KOPT-K1 (cell line): ENCODE measurements around the gene TMCO2.
A peak's percentile ranks its signal among the peaks of the same experiment; 100 is the strongest.

Source experiments
- H3K27ac ChIP-seq: fragments of 200-600 bp; sonication (generic); 2 replicates; pipeline ENCODE4 v1.5.1; 2016; ENCODE audit warnings: antibody characterized with exemption, mild to moderate bottlenecking, low read depth, low read length; ENCODE audit not compliant: poor library complexity, severe bottlenecking
- H3K36me3 ChIP-seq: fragments of 200-600 bp; sonication (generic); 2 replicates; pipeline ENCODE4 v1.5.1; 2017; ENCODE audit warnings: antibody characterized with exemption, mild to moderate bottlenecking, low read length, moderate library complexity; ENCODE audit not compliant: insufficient read depth
- H3K9me3 ChIP-seq: fragments of 200-600 bp; sonication (generic); 2 replicates; pipeline ENCODE4 v1.5.1; 2017; ENCODE audit warnings: antibody characterized with exemption, low read length, mild to moderate bottlenecking; ENCODE audit not compliant: insufficient read depth, poor library complexity, severe bottlenecking

The TMCO2 gene

GRCh38 chr1:40245686-40246085, 2.1 kb upstream of the TMCO2 start:
- Histone ChIP-seq H3K9me3 (no peaks in the 10 kb centered on the region), H3K27ac (no peak overlapping the region), H3K36me3 (no peaks in the 10 kb centered on the region)

DNA sequence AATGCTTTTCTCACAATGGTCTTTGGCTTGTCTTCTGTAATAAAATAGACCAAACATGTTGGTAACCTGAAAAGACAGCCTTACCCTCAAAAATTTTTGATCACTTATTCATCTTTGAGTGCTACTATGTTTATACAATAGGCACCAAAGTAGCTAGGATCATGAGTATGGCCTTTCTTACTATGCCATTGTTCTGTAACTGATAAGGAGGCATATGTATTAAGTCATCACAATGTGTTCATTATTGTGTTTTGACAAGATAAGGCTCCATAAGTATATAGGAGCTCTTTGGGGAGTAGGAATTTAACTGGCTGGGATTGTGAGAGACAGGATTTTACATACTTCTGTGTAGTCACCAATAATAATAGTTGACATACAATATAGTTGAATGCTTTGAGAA, 675 bp downstream of the TMCO2 start:
- H3K27ac ChIP-seq: no peak overlapping the region
- no peaks in the 10 kb centered on the region for H3K9me3 ChIP-seq
- no peaks in the 10 kb centered on the region for H3K36me3 ChIP-seq

DNA sequence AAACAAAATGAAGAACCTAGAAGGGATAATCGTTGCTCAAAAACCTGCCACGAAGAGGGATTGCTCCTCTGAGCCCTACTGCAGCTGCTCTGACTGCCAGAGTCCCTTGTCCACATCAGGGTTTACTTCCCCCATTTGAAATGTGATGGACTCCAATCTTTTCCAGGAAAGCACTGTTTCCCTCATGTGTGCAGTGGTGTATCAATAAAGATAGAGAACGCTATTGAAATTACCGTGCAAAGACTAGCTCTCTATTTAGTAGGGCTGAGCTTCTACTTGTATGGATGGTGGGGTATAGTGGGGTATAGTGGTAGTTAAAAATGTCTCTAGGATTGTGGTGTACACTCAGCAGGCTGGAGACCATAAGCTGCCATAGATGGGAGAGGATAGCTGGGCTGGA, 3.7 kb downstream of the TMCO2 start:
- Histone ChIP-seq H3K9me3 (no peaks in the 10 kb centered on the region), H3K36me3 (no peaks in the 10 kb centered on the region), H3K27ac (no peak overlapping the region)

DNA sequence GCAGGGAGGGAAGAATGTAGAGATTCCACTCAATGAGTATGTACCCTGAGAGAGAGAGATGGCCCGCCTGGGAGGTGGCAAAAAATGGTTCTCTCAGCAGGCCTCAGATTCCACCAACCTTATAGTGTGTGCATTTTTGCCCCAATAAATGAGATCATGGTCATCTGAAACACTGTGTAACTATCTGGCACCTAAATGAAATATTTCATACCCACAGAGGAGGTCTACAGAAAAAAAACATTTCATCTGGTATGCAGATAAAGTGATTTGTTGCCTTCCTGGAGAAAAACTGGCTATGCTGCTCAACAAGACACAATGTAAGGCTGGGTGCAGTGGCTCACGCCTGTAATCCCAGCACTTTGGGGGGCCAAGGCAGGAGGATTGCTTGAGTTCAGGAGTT, 4.9 kb downstream of the TMCO2 start:
- Histone ChIP-seq H3K9me3 (no peaks in the 10 kb centered on the region), H3K36me3 (no peaks in the 10 kb centered on the region), H3K27ac (no peak overlapping the region)

DNA sequence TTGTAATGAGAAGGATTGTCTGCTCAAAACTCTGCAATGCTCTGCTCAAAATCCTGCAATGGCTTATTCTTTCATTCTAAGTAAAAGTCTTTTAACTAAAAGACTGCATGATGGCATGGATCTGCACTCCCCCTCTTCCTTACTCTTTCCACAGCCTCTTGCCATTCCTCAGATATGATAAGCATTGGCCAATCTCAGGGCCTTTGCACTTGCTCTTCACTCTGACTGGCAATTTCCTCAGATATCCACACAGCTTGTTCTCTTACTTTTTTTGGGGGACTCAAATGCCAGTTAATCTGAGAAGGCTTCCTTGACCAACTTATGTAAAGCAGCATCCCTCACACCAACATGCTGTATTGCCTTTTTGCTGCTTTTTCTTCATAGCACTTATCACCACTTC, 7.5 kb downstream of the TMCO2 start:
- H3K27ac ChIP-seq: no peak overlapping the region
- peaks cover 7% of the 10 kb centered on the region for H3K36me3 ChIP-seq
- no peaks in the 10 kb centered on the region for H3K9me3 ChIP-seq

GRCh38 chr1:40256401-40257084, 8.8 kb downstream of the TMCO2 start:
- no peaks in the 10 kb centered on the region for H3K9me3 ChIP-seq
- peak overlapping the region; percentile 93 for H3K27ac ChIP-seq
- peaks cover 20% of the 10 kb centered on the region for H3K36me3 ChIP-seq

DNA sequence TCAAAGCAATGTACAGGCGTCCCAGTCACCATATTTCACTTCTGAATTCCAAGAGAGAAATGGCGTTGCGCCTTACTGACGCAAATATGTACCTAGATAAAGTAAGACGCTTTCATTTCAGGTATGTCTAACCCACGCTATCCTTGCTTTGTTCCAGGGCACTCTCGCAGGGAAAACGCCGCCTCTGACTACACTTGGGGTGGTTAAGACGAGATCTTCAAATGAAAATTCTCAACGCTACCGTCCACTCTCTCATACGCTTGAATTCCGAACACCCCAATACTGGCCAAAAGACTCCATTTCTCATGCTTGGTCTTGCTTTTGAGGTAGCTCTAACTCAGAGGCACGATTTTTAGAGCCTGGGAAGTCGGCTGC, 9.6 kb downstream of the TMCO2 start:
- H3K36me3 ChIP-seq: peaks cover 28% of the 10 kb centered on the region
- H3K9me3 ChIP-seq: no peaks in the 10 kb centered on the region
- H3K27ac ChIP-seq: peak overlapping the region; percentile 93

GRCh38 chr1:40257688-40258444, 10.1 kb downstream of the TMCO2 start, which contains the start of gene ZMPSTE24:
TSS of gene ZMPSTE24 (plus strand) at chr1:40258236. CDS start at chr1:40258272, 36 bp downstream.
- H3K27ac ChIP-seq: peak within 1 kb of the TSS; percentile 93
- no peaks in the 10 kb centered on the region for H3K9me3 ChIP-seq
- H3K36me3 ChIP-seq: peaks cover 33% of the 10 kb centered on the region

GRCh38 chr1:40258445-40258769, 10.7 kb downstream of the TMCO2 start:
- Histone ChIP-seq H3K27ac (peak overlapping the region; percentile 93), H3K9me3 (no peaks in the 10 kb centered on the region), H3K36me3 (peaks cover 39% of the 10 kb centered on the region)

- Histone ChIP-seq H3K36me3 (peaks cover 93% of the 10 kb centered on the region), H3K9me3 (no peaks in the 10 kb centered on the region), H3K27ac (no peak overlapping the region)
Measured at GRCh38 chr1:40264354-40264781, 16.6 kb downstream of the TMCO2 start.

GRCh38 chr1:40265298-40265697, 17.6 kb downstream of the TMCO2 start:
- Histone ChIP-seq H3K36me3 (peaks cover 95% of the 10 kb centered on the region), H3K27ac (no peak overlapping the region), H3K9me3 (no peaks in the 10 kb centered on the region)

GRCh38 chr1:40265919-40266318, 18.2 kb downstream of the TMCO2 start:
- Histone ChIP-seq H3K9me3 (no peaks in the 10 kb centered on the region), H3K36me3 (peaks cover 95% of the 10 kb centered on the region), H3K27ac (no peak overlapping the region)

DNA sequence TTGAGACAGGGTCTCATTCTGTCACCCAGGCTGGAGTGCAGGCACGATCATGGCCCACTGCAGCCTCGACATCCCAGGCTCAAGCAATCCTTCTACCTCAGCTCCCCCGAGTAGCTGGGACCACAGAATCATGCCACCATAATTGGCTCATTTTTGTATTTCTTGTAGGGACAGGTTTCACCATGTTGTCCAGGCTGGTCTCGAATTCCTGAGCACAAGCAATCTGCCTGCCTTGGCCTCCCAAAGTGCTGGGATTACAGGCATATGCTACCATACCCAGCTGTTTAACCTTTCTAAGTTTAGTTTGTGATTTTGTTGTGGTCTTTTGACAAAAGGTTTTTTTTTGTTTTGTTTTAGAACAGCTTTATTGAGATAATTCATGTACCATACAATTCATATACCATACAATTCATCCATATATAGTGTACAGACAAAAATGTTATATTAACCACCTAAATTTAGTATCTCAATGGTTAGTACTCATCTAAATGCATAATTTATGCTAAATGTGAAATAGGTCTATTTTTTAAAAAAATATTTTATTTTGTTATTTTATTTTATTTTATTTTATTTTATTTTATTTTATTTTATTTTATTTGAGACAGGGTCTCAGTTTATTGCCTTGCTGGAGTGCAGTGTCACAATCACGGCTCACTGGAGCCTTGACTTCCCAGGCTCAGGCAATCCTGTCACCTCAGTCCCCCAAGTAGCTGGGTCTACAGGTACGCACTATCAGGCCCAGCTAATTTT, 19.2 kb downstream of the TMCO2 start:
- H3K36me3 ChIP-seq: peaks cover 95% of the 10 kb centered on the region
- H3K27ac ChIP-seq: no peak overlapping the region
- no peaks in the 10 kb centered on the region for H3K9me3 ChIP-seq

- Histone ChIP-seq H3K9me3 (no peaks in the 10 kb centered on the region), H3K36me3 (peaks cover 95% of the 10 kb centered on the region), H3K27ac (no peak overlapping the region)
Measured at GRCh38 chr1:40267767-40268187, 20.0 kb downstream of the TMCO2 start.

GRCh38 chr1:40268211-40268610, 20.5 kb downstream of the TMCO2 start:
- Histone ChIP-seq H3K9me3 (no peaks in the 10 kb centered on the region), H3K27ac (no peak overlapping the region), H3K36me3 (peaks cover 95% of the 10 kb centered on the region)
